HCT116 (cell line): ENCODE results near the gene STX16. TPM values are rescaled to one million over a fixed set of nuclear protein-coding genes. Genes with fewer than 3 reads are reported as not detected.

Source experiments
- ATAC-seq: fragments of 200-7000 bp; cut with Tn5 transposase; 2 replicates; pipeline ENCODE4 v1.9.1; 2020; ENCODE audit warnings: mild to moderate bottlenecking, moderate library complexity
- BruUV-seq: library from RNA; stranded (reverse); fragments of 400-500 nt; replicated peaks from 2 replicates; lab custom pipeline; 2021; lab: Mats Ljungman, UMichigan
- CTCF ChIA-PET: fragments of 300-600 bp; sonication (Branson Sonifier 250); formaldehyde crosslinking; loops from one replicate; lab custom pipeline; 2021; ENCODE audit warnings: antibody characterized with exemption; lab: Charles Lee
- POLR2A ChIA-PET: fragments of 300-600, 350-600 bp; sonication (Branson Sonifier 250); formaldehyde crosslinking; loops from one replicate; lab custom pipeline; 2021; ENCODE audit warnings: antibody characterized with exemption; lab: Charles Lee
- RAD21 ChIA-PET, 2 experiments: fragments of 300-600 bp; sonication (Branson Sonifier 250); formaldehyde crosslinking; loops; one replicate each; lab custom pipeline; 2023; ENCODE audit warnings: low total read pairs in 2 of 2; ENCODE audit not compliant: uncharacterized antibody in 2 of 2, unreplicated experiment in 2 of 2, low non-redundant PET in 1 of 2; lab: Charles Lee
- DNase-seq: peaks from one replicate; pipeline ENCODE4 v3.0.0-alpha.2; 2010; ENCODE audit warnings: low read depth, low spot score
- H2AFZ ChIP-seq: fragments of 200-600 bp; shearing (Covaris generic), sonication (generic); 2 replicates; pipeline ENCODE4 v1.6.1; 2017; ENCODE audit warnings: low read depth, mixed run types, mixed read lengths, antibody characterized with exemption, low read length; ENCODE audit not compliant: poor library complexity, severe bottlenecking
- H3K27ac ChIP-seq: 2 replicates; pipeline ENCODE4 v1.5.1; 2012; ENCODE audit warnings: low read depth, low read length
- H3K27me3 ChIP-seq: fragments of 200-600 bp; sonication (generic); 2 replicates; pipeline ENCODE4 v1.6.1; 2016; ENCODE audit warnings: mixed run types, low read length, mixed read lengths; ENCODE audit not compliant: insufficient read depth
- H3K36me3 ChIP-seq, 2 experiments: fragments of 200-500 bp in 1 of 2; fragments of 200-600 bp in 1 of 2; sonication (Bioruptor generic) in 1 of 2; sonication (generic) in 1 of 2; 2 replicates each; pipeline versions ENCODE4 v1.5.1 to v1.6.1; 2014 to 2016; ENCODE audit warnings: low read length in 2 of 2, inconsistent platforms in 1 of 2, mixed read lengths in 1 of 2, mixed run types in 1 of 2; ENCODE audit not compliant: insufficient read depth in 2 of 2, control insufficient read depth in 1 of 2
- H3K4me1 ChIP-seq, 2 experiments: fragments of 200-600 bp in 1 of 2; sonication (generic) in 1 of 2; 2 replicates each; pipeline versions ENCODE4 v1.5.1 to v1.6.1; 2012 to 2017; ENCODE audit warnings: low read length in 2 of 2, inconsistent platforms in 1 of 2, mild to moderate bottlenecking in 1 of 2, mixed read lengths in 1 of 2, mixed run types in 1 of 2, moderate library complexity in 1 of 2; ENCODE audit not compliant: insufficient read depth in 2 of 2, control insufficient read depth in 1 of 2
- H3K4me2 ChIP-seq: fragments of 200-600 bp; sonication (generic); 2 replicates; pipeline ENCODE4 v1.6.1; 2017; ENCODE audit warnings: mixed run types, low read length, mixed read lengths
- H3K4me3 ChIP-seq, 2 experiments: fragments of 200-600 bp in 1 of 2; sonication (generic) in 1 of 2; replicated peaks in 1 of 2; 2 replicates each; pipeline ENCODE4 v1.5.1; 2011 to 2016; ENCODE audit warnings: low read length in 2 of 2, control low read depth in 1 of 2, low read depth in 1 of 2, mild to moderate bottlenecking in 1 of 2, mixed read lengths in 1 of 2, mixed run types in 1 of 2
- H3K79me2 ChIP-seq: fragments of 200-600 bp; sonication (generic); 2 replicates; pipeline ENCODE4 v1.6.1; 2017; ENCODE audit warnings: mild to moderate bottlenecking, mixed run types, low read length, moderate library complexity, mixed read lengths; ENCODE audit not compliant: insufficient read depth
- H3K9ac ChIP-seq: fragments of 200-600 bp; sonication (generic); 2 replicates; pipeline ENCODE4 v1.6.1; 2016; ENCODE audit warnings: low read length, mixed read lengths
- H3K9me2 ChIP-seq: fragments of 200-600 bp; sonication (generic), shearing (Covaris generic); 2 replicates; pipeline ENCODE4 v1.6.1; 2017; ENCODE audit warnings: mixed run types, mild to moderate bottlenecking, moderate library complexity; ENCODE audit not compliant: insufficient read depth
- H3K9me3 ChIP-seq, 2 experiments: fragments of 200-500 bp in 1 of 2; fragments of 200-600 bp in 1 of 2; sonication (Bioruptor generic) in 1 of 2; sonication (generic) in 1 of 2; 2 replicates each; pipeline ENCODE4 v1.6.1; 2014 to 2017; ENCODE audit warnings: low read length in 2 of 2, mixed read lengths in 2 of 2, inconsistent platforms in 1 of 2, low read depth in 1 of 2, mild to moderate bottlenecking in 1 of 2, mixed run types in 1 of 2, moderate library complexity in 1 of 2; ENCODE audit not compliant: control insufficient read depth in 1 of 2, insufficient read depth in 1 of 2
- H4K20me1 ChIP-seq: fragments of 200-600 bp; sonication (generic), shearing (Covaris generic); 2 replicates; pipeline ENCODE4 v1.6.1; 2017; ENCODE audit warnings: mixed run types, mild to moderate bottlenecking, moderate library complexity; ENCODE audit not compliant: insufficient read depth
- CEBPB ChIP-seq: IDR thresholded peaks from 2 replicates; pipeline ENCODE4 v1.6.1; 2012; ENCODE audit warnings: low read depth
- EGR1 ChIP-seq: IDR thresholded peaks from 2 replicates; pipeline ENCODE4 v1.6.1; 2012; ENCODE audit warnings: low read depth
- ELF1 ChIP-seq: IDR thresholded peaks from 2 replicates; pipeline ENCODE4 v1.6.1; 2012; ENCODE audit warnings: low read depth, borderline replicate concordance
- POLR2AphosphoS5 ChIP-seq: IDR thresholded peaks from 2 replicates; pipeline ENCODE4 v1.6.1; 2011; ENCODE audit warnings: mild to moderate bottlenecking, low read depth, low read length, moderate library complexity
- RAD21 ChIP-seq: IDR thresholded peaks from 2 replicates; pipeline ENCODE4 v1.6.1; 2012; ENCODE audit warnings: low read depth, mild to moderate bottlenecking
- YY1 ChIP-seq: IDR thresholded peaks from 2 replicates; pipeline ENCODE4 v1.6.1; 2011; ENCODE audit warnings: low read length, low read depth, moderate library complexity, mild to moderate bottlenecking; ENCODE audit not compliant: insufficient replicate concordance; ENCODE audit errors: extremely low read depth
- intact Hi-C: fragments of 100-400 bp; cut with micrococcal nuclease; formaldehyde crosslinking; loops from 2 replicates; pipeline ENCODE4 v1.10.0; 2022
- total RNA-seq: library from RNA; stranded (reverse); gene quantifications from one replicate; pipeline ENCODE4 v1.2.1, GENCODE V29; 2021; ENCODE audit not compliant: unreplicated experiment
- TF ChIP-seq, protein P1 (sequence below), 3 experiments: fragments of 200-600 bp in 1 of 3; sonication (generic) in 1 of 3; IDR thresholded peaks in 2 of 3; conservative IDR thresholded peaks in 1 of 3; 2 replicates each; pipeline ENCODE4 v1.5.1; 2012 to 2017; ENCODE audit warnings: low read depth in 2 of 3, low read length in 2 of 3, antibody characterized with exemption in 1 of 3, borderline replicate concordance in 1 of 3, control low read depth in 1 of 3, mild to moderate bottlenecking in 1 of 3, mixed read lengths in 1 of 3, mixed run types in 1 of 3, moderate library complexity in 1 of 3; ENCODE audit not compliant: insufficient read depth in 1 of 3
- TF ChIP-seq, protein P2 (sequence below): IDR thresholded peaks from 2 replicates; pipeline ENCODE4 v1.6.1; 2012
- TF ChIP-seq, protein P3 (sequence below): IDR thresholded peaks from 2 replicates; pipeline ENCODE4 v1.6.1; 2011; ENCODE audit warnings: mild to moderate bottlenecking, low read length, moderate library complexity; ENCODE audit not compliant: insufficient replicate concordance; ENCODE audit errors: extremely low read depth

The STX16 gene
- total RNA-seq, 1 experiment from 2014 or later = 55.1 TPM

DNA sequence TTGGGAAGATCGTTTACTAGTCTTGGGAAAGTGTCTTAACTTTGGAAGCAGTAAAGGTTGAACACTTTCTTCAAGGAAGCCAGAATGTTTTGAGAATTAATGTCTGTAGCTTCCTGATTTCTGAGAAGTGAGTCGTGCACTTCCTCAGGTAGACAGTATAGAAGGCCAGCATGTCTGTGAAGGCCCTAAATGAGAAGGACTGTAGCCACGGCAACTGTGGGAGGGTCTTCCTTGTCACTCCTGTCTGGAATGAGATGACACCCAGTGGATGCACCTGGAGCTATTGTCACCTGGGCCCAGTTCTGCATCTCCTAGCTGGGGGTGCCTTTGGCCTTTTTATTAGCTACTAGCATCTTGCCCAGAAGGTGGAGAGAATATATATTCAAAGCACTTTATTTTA is 8.8 kb downstream of the STX16 start:
- H3K4me1 ChIP-seq = peaks cover 0 to 9% of the 10 kb centered on the region in 2 experiments; a peak in 1 of 4 replicates
- no peak overlapping the region for H2AFZ ChIP-seq
- peaks cover 7 to 20% of the 10 kb centered on the region in 2 experiments; a peak in 3 of 4 replicates for H3K36me3 ChIP-seq
- H3K27me3 ChIP-seq = no peaks in the 10 kb centered on the region
- DNase-seq = no peak
- intact Hi-C loops = loop anchor here (10.0 kb wide), 2 partner anchors 225 to 395 kb away; no protein-coding TSS in a partner anchor
- H3K4me3 ChIP-seq = no peak overlapping the region
- peaks cover 3% of the 10 kb centered on the region; the same call in 1 of the 2 replicates for H4K20me1 ChIP-seq
- peaks cover 99% of the 10 kb centered on the region for H3K79me2 ChIP-seq
- peak; percentile 49; the same call in 1 of the 2 replicates for ATAC-seq
- POLR2A ChIA-PET = interaction anchor here (1.0 kb wide), 1 partner anchor 9 kb away, joined by 3 read pairs; the partner anchor contains the start of gene STX16
- no peak overlapping the region; the same call in 1 of the 2 replicates for H3K4me2 ChIP-seq
- 0 out of 2 replicates have a peak, but pooled peaks have one; percentile 17 for TF ChIP-seq ELF1
- TF ChIP-seq, protein P1, sequence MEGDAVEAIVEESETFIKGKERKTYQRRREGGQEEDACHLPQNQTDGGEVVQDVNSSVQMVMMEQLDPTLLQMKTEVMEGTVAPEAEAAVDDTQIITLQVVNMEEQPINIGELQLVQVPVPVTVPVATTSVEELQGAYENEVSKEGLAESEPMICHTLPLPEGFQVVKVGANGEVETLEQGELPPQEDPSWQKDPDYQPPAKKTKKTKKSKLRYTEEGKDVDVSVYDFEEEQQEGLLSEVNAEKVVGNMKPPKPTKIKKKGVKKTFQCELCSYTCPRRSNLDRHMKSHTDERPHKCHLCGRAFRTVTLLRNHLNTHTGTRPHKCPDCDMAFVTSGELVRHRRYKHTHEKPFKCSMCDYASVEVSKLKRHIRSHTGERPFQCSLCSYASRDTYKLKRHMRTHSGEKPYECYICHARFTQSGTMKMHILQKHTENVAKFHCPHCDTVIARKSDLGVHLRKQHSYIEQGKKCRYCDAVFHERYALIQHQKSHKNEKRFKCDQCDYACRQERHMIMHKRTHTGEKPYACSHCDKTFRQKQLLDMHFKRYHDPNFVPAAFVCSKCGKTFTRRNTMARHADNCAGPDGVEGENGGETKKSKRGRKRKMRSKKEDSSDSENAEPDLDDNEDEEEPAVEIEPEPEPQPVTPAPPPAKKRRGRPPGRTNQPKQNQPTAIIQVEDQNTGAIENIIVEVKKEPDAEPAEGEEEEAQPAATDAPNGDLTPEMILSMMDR (IDR thresholded peaks at IDR 0.05 in 2 of 3, conservative IDR thresholded peaks at IDR 0.05 in 1 of 3; ENCODE audit: borderline replicate concordance in 1 of 3, insufficient read depth in 1 of 3, low read depth in 2 of 3, low read length in 2 of 3) = no peak
- no peak overlapping the region for H3K9ac ChIP-seq
- no peaks in the 10 kb centered on the region for H3K9me3 ChIP-seq
- CTCF ChIA-PET = interaction anchor here (1.0 kb wide), 1 partner anchor 179 kb away, joined by 4 read pairs; no protein-coding TSS in a partner anchor
- no peak overlapping the region for H3K27ac ChIP-seq
- RAD21 ChIA-PET = no interaction called here
- no TSS peak for BruUV-seq
- H3K9me2 ChIP-seq = no peaks in the 10 kb centered on the region

DNA sequence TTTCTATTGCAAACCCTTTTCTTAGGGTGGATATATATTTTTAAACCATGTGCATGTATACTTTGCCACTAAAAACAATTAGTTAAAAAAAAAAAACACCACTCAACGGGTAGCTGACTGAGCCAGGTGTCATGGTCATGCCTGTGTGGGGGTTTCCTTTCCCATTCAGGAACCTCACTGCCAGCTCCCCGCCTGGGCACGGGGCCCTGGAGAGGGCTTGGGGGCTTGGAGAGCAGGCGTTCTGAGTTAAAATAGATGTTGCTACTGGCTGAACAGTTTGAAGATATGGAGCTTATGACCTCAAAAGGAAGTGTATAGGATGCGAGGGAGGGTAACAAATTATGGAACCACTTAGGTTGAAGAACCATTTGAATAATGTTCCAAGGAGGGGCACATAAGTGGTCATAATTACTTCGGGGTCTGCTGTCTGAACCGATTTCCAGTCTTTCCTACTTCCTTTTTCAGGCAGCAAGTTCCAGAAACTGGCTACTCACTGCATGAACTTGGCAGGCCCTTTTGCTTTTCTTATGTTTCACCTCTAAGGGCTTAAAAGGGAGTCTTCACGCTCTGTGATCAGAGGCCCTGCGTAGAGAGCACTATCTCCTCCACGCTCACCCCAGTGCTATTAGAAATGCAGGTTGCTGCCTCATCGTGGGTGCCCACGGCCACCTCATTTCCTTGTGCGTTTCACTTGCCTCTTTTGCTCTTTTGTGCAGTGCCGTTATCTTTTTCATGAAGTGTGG is 9.9 kb downstream of the STX16 start:
- Histone ChIP-seq H3K4me3 (no peak overlapping the region), H3K27me3 (no peaks in the 10 kb centered on the region), H3K27ac (no peak overlapping the region), H3K36me3 (peaks cover 3 to 19% of the 10 kb centered on the region in 2 experiments; a peak in 3 of 4 replicates), H3K4me1 (peaks cover 0 to 9% of the 10 kb centered on the region in 2 experiments; a peak in 1 of 4 replicates), H3K9me3 (no peaks in the 10 kb centered on the region), H3K79me2 (peaks cover 99% of the 10 kb centered on the region), H3K4me2 (no peak overlapping the region), H3K9ac (no peak overlapping the region), H2AFZ (no peak overlapping the region), H3K9me2 (no peaks in the 10 kb centered on the region), H4K20me1 (no peaks in the 10 kb centered on the region; the same call in 1 of the 2 replicates)
- no TSS peak for BruUV-seq
- no peak for ATAC-seq
- ChIA-PET RAD21 (no interaction called here), POLR2A (no interaction called here), CTCF (no interaction called here)
- DNase-seq = no peak
- intact Hi-C loops = no loop called here
- no peak for TF ChIP-seq CEBPB
- no peak for TF ChIP-seq POLR2AphosphoS5
- TF ChIP-seq, protein P2, sequence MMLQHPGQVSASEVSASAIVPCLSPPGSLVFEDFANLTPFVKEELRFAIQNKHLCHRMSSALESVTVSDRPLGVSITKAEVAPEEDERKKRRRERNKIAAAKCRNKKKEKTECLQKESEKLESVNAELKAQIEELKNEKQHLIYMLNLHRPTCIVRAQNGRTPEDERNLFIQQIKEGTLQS = no peak
- no peak for TF ChIP-seq RAD21
- TF ChIP-seq EGR1 = no peak
- TF ChIP-seq, protein P3, sequence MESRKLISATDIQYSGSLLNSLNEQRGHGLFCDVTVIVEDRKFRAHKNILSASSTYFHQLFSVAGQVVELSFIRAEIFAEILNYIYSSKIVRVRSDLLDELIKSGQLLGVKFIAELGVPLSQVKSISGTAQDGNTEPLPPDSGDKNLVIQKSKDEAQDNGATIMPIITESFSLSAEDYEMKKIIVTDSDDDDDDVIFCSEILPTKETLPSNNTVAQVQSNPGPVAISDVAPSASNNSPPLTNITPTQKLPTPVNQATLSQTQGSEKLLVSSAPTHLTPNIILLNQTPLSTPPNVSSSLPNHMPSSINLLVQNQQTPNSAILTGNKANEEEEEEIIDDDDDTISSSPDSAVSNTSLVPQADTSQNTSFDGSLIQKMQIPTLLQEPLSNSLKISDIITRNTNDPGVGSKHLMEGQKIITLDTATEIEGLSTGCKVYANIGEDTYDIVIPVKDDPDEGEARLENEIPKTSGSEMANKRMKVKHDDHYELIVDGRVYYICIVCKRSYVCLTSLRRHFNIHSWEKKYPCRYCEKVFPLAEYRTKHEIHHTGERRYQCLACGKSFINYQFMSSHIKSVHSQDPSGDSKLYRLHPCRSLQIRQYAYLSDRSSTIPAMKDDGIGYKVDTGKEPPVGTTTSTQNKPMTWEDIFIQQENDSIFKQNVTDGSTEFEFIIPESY = no peak
- no peak for TF ChIP-seq YY1
